ENCODE results near the gene ABCA9.

DNA sequence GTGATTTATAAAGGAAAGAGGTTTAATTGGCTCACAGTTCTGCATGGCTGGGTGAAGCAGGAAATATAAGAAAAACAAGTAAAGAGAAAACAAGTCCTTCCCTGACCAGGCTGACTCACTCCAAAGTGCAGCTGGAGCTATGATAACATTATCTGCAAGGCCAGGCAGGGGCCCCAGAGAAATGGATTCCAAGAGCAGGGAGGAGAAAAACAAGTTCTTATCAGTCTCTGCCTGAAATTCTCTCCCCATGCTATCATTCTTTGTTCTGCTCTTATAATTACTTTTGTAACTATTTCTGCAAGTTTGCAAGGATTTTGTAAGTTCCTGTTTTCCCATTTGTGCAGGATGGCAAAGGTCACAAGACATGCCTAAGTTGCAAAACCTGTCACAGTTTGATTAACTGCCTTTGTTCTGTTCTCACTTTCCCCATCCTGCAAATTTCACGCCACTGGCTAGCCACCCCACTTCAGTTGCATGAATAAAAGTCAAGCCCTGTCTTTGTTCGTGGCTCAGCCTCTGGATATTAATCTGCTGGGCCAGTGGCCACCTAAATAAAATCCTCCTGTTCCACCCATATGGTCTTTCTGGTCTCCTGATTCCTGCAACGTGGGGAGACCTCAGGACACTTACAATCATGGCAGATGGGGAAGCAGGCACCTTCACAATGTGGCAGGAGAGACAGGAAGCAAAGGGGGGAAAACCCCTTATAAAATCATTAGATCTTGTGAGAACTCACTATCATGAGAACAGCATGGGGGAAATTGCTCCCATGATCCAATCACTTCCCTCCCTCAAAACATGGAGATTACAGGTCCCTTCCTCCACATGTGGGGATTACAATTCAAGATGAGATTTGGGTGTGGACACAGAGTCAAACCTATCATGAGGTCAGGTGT, 13.1 kb downstream of the ABCA9 start:
- TF ChIP-seq CTCF (IDR thresholded peaks at IDR 0.05; ENCODE audit: low read depth, low read length) (no peak), POLR2A (IDR thresholded peaks at IDR 0.05; ENCODE audit: extremely low read depth, insufficient read length) (no peak), MYC (IDR thresholded peaks at IDR 0.05; ENCODE audit: low read depth, low read length) (0 out of 2 replicates have a peak, but pooled peaks have one; percentile 35), MAX (IDR thresholded peaks at IDR 0.05; ENCODE audit: low read depth, low read length) (0 out of 2 replicates have a peak, but pooled peaks have one; percentile 6)

All from NB4 (cell line).